ENCODE measurements around the gene MMRN2. TPM values are rescaled to one million over a fixed set of nuclear protein-coding genes. Genes with fewer than 3 reads are reported as not detected.

The MMRN2 gene
- total and polyA plus RNA-seq, 4 donors = 1.7 to 12.1 (median 8.6) TPM

GRCh38 chr10:86888585-86889381 lies 68.6 kb downstream of the MMRN2 start:
- peak; percentile 65 for TF ChIP-seq NR2F2 (IDR thresholded peaks at IDR 0.05)
- TF ChIP-seq ZBTB33 (IDR thresholded peaks at IDR 0.05) = no peak
- TF ChIP-seq, protein P1, sequence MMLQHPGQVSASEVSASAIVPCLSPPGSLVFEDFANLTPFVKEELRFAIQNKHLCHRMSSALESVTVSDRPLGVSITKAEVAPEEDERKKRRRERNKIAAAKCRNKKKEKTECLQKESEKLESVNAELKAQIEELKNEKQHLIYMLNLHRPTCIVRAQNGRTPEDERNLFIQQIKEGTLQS (IDR thresholded peaks at IDR 0.05) = no peak
- TF ChIP-seq REST (IDR thresholded peaks at IDR 0.05) = no peak
- peak in 1 of 2 donors; percentile 6 for TF ChIP-seq RAD21 (IDR thresholded peaks at IDR 0.05)
- TF ChIP-seq JUND (IDR thresholded peaks at IDR 0.05) = no peak
- no peak for TF ChIP-seq HNF4A (conservative IDR thresholded peaks at IDR 0.05)
- peak; percentile 34 to 40 for TF ChIP-seq RXRA (IDR thresholded peaks at IDR 0.05)
- TF ChIP-seq, protein P2, sequence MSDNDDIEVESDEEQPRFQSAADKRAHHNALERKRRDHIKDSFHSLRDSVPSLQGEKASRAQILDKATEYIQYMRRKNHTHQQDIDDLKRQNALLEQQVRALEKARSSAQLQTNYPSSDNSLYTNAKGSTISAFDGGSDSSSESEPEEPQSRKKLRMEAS (IDR thresholded peaks at IDR 0.05) = no peak
- Histone ChIP-seq H3K27me3 (ENCODE audit: control insufficient read depth in 4 of 4, insufficient read depth in 4 of 4, low read length in 3 of 4) (no peaks in the 10 kb centered on the region), H3K4me3 (ENCODE audit: low read depth in 1 of 3, low read length in 3 of 3) (no peak overlapping the region), H3K9ac (ENCODE audit: low read depth in 1 of 2, low read length in 2 of 2) (no peak overlapping the region), H3K4me1 (ENCODE audit: control insufficient read depth in 4 of 4, insufficient read depth in 4 of 4, low read length in 3 of 4) (no peaks in the 10 kb centered on the region), H3K36me3 (ENCODE audit: control insufficient read depth in 4 of 4, insufficient read depth in 3 of 4, low read depth in 1 of 4, low read length in 3 of 4) (peaks cover 0 to 3% (median 0%) of the 10 kb centered on the region in 4 donors), H3K27ac (ENCODE audit: low read depth in 1 of 2, low read length in 2 of 2) (no peak overlapping the region), H3K9me3 (ENCODE audit: control insufficient read depth in 4 of 4, low read length in 3 of 4) (no peaks in the 10 kb centered on the region)
- no peak for DNase-seq (ENCODE audit: low spot score)
- WGBS = 76% methylated on average over 7 of the region's 7 CpGs

Small RNA genes lying within 50 kb of the gene (small RNA-seq; reads per million reads assigned to genes)
- gene BMS1P3 (not detected), gene RNU1-19P (0.18 reads per million)

Other genes with a start within 250 kb of the MMRN2 start
- 10 to 100 TPM; 12.1 to 16.0 TPM for gene BMPR1A, start 201.0 kb downstream of the MMRN2 start, total RNA-seq
- 1 to 10 TPM; 2.2 to 5.7 TPM for gene BMPR1A, start 201.0 kb downstream of the MMRN2 start, polyA plus RNA-seq
- 1 to 10 TPM in 1 of 2 donors, under 1 TPM in 1; 0.84 to 1.2 TPM for gene SNCG, start 984 bp upstream of the MMRN2 start, total RNA-seq
- gene SNCG, start 984 bp upstream of the MMRN2 start, polyA plus RNA-seq = 1 to 10 TPM; 2.1 to 2.6 TPM
- 10 to 100 TPM in 1 of 2 donors, under 1 TPM in 1; 0.61 to 17.1 TPM for gene ADIRF, start 10.9 kb upstream of the MMRN2 start, total RNA-seq
- 10 to 100 TPM; 54.5 to 96.3 TPM for gene ADIRF, start 10.9 kb upstream of the MMRN2 start, polyA plus RNA-seq
- gene FAM25A, start 62.7 kb upstream of the MMRN2 start, total RNA-seq = not detected
- gene FAM25A, start 62.7 kb upstream of the MMRN2 start, polyA plus RNA-seq = not detected
- 100 to 1,000 TPM; 434 to 601 TPM for gene GLUD1, start 137.2 kb upstream of the MMRN2 start, total RNA-seq
- gene GLUD1, start 137.2 kb upstream of the MMRN2 start, polyA plus RNA-seq = 100 to 1,000 TPM; 335 to 400 TPM
- 10 to 100 TPM; 11.7 to 39.5 TPM for gene SHLD2, start 137.6 kb upstream of the MMRN2 start, total RNA-seq
- gene SHLD2, start 137.6 kb upstream of the MMRN2 start, polyA plus RNA-seq = 10 to 100 TPM; 17.4 to 32.3 TPM

All from liver (tissue), 10 donors.